Liver (tissue), 3 donors: ENCODE results near the gene NFIX.

Source experiments
- ATF3 ChIP-seq: IDR thresholded peaks from 2 replicates; pipeline ENCODE4 v1.6.1; 2016; ENCODE audit warnings: antibody characterized with exemption
- CTCF ChIP-seq: fragments of 150-350 bp; IDR thresholded peaks from 2 replicates; pipeline ENCODE4 v1.5.1; 2017; ENCODE audit warnings: improper control_type of control experiment, low read depth, low read length; ENCODE audit not compliant: missing input control
- EGR1 ChIP-seq, 2 donors: IDR thresholded peaks; 2 replicates each; pipeline ENCODE4 v1.6.1; 2016 to 2018; ENCODE audit warnings: antibody characterized with exemption in 2 of 2, low read depth in 2 of 2
- GABPA ChIP-seq, 2 donors: IDR thresholded peaks in 1 of 2; conservative IDR thresholded peaks in 1 of 2; 2 replicates each; pipeline ENCODE4 v1.6.1; 2016; ENCODE audit warnings: antibody characterized with exemption in 2 of 2, mild to moderate bottlenecking in 1 of 2, moderate library complexity in 1 of 2
- HNF4A ChIP-seq, 2 donors: conservative IDR thresholded peaks; 2 replicates each; pipeline ENCODE4 v1.6.1; 2016; ENCODE audit warnings: antibody characterized with exemption in 2 of 2, mild to moderate bottlenecking in 2 of 2
- HNF4G ChIP-seq: IDR thresholded peaks from 2 replicates; pipeline ENCODE4 v1.6.1; 2016; ENCODE audit warnings: antibody characterized with exemption
- TAF1 ChIP-seq: conservative IDR thresholded peaks from 2 replicates; pipeline ENCODE4 v1.6.1; 2016; ENCODE audit warnings: antibody characterized with exemption, mild to moderate bottlenecking
- YY1 ChIP-seq: IDR thresholded peaks from 2 replicates; pipeline ENCODE4 v1.6.1; 2016; ENCODE audit warnings: antibody characterized with exemption, mild to moderate bottlenecking
- donor health status: healthy.
- donor health status: healthy.

GRCh38 chr19:13093407-13094105, 98.3 kb downstream of the NFIX start:
- no peak for TF ChIP-seq HNF4G
- TF ChIP-seq YY1: no peak
- peak; percentile 94 for TF ChIP-seq CTCF
- no peak for TF ChIP-seq GABPA (IDR thresholded peaks at IDR 0.05 in 1 of 2, conservative IDR thresholded peaks at IDR 0.05 in 1 of 2)
- no peak for TF ChIP-seq ATF3
- no peak for TF ChIP-seq EGR1 (IDR thresholded peaks at IDR 0.05; ENCODE audit: low read depth in 2 of 2)
- TF ChIP-seq TAF1: no peak
- no peak for TF ChIP-seq HNF4A (conservative IDR thresholded peaks at IDR 0.05)
